GM23338 (cell line): ENCODE results near the gene DNAJA3. TPM values are rescaled to one million over a fixed set of nuclear protein-coding genes. Genes with fewer than 3 reads are reported as not detected.
A peak's percentile ranks its signal among the peaks of the same experiment; 100 is the strongest.

ENCODE experiments used
- ATAC-seq: fragments of 200-7000 bp; cut with Tn5 transposase; 3 replicates; pipeline ENCODE4 v1.9.1; 2020
- DNase-seq: peaks from one replicate; pipeline ENCODE4 v3.0.0-alpha.2; 2015; ENCODE audit warnings: low spot score
- H2AFZ ChIP-seq: fragments of 200-600 bp; sonication (generic); 2 replicates; pipeline ENCODE4 v1.8.0; 2016; ENCODE audit warnings: antibody characterized with exemption, mild to moderate bottlenecking, moderate library complexity
- H3F3A ChIP-seq: fragments of 200-600 bp; sonication (generic); replicated peaks from 2 replicates; pipeline ENCODE4 v1.8.0; 2017; ENCODE audit warnings: antibody characterized with exemption, mixed run types, low read depth
- H3K27ac ChIP-seq: fragments of 200-600 bp; sonication (generic); 2 replicates; pipeline ENCODE4 v1.6.1; 2016; ENCODE audit warnings: low read depth
- H3K27me3 ChIP-seq: fragments of 200-600 bp; sonication (generic); 2 replicates; pipeline ENCODE4 v1.8.0; 2016; ENCODE audit warnings: mild to moderate bottlenecking, mixed run types, moderate library complexity; ENCODE audit not compliant: insufficient read depth
- H3K36me3 ChIP-seq: fragments of 200-600 bp; sonication (generic); 2 replicates; pipeline ENCODE4 v1.8.0; 2016; ENCODE audit warnings: mild to moderate bottlenecking; ENCODE audit not compliant: insufficient read depth
- H3K4me1 ChIP-seq: fragments of 200-600 bp; sonication (generic); 2 replicates; pipeline ENCODE4 v1.8.0; 2016; ENCODE audit warnings: mild to moderate bottlenecking, moderate library complexity; ENCODE audit not compliant: insufficient read depth
- H3K4me2 ChIP-seq: fragments of 200-600 bp; sonication (generic); 2 replicates; pipeline ENCODE4 v1.7.1; 2017; ENCODE audit warnings: mixed run types
- H3K4me3 ChIP-seq: fragments of 200-600 bp; sonication (generic); 2 replicates; pipeline ENCODE4 v1.6.1; 2016; ENCODE audit warnings: mixed run types
- H3K79me2 ChIP-seq: fragments of 200-600 bp; sonication (generic); replicated peaks from 2 replicates; pipeline ENCODE4 v1.8.0; 2017; ENCODE audit warnings: mild to moderate bottlenecking; ENCODE audit not compliant: insufficient read depth
- H3K9me2 ChIP-seq: fragments of 200-600 bp; sonication (generic); 2 replicates; pipeline ENCODE4 v1.8.0; 2017; ENCODE audit not compliant: insufficient read depth
- H4K20me1 ChIP-seq: fragments of 200-600 bp; sonication (generic); replicated peaks from 2 replicates; pipeline ENCODE4 v1.8.0; 2017; ENCODE audit warnings: mild to moderate bottlenecking; ENCODE audit not compliant: insufficient read depth
- H3K27ac Mint-ChIP-seq: 2 replicates; pipeline ENCODE4 v1.8.0; 2020; ENCODE audit warnings: inconsistent platforms, mild to moderate bottlenecking, moderate library complexity, mixed read lengths
- H3K27me3 Mint-ChIP-seq: 3 replicates; pipeline ENCODE4 v1.8.0; 2022; ENCODE audit warnings: low read depth, mild to moderate bottlenecking, moderate library complexity, mixed read lengths, inconsistent platforms; ENCODE audit not compliant: insufficient read depth, poor library complexity
- H3K36me3 Mint-ChIP-seq: 3 replicates; pipeline ENCODE4 v1.8.0; 2021; ENCODE audit warnings: low read depth, mild to moderate bottlenecking, inconsistent platforms, moderate library complexity, mixed read lengths
- H3K4me1 Mint-ChIP-seq: 3 replicates; pipeline ENCODE4 v1.8.0; 2020; ENCODE audit warnings: mild to moderate bottlenecking, inconsistent platforms, mixed read lengths
- H3K4me3 Mint-ChIP-seq: 3 replicates; pipeline ENCODE4 v1.8.0; 2021; ENCODE audit warnings: moderate library complexity, mild to moderate bottlenecking, inconsistent platforms, mixed read lengths
- H3K9me3 Mint-ChIP-seq: 3 replicates; pipeline ENCODE4 v1.8.0; 2020; ENCODE audit warnings: moderate library complexity, mild to moderate bottlenecking, inconsistent platforms, mixed read lengths
- EZH2 ChIP-seq: fragments of 200-600 bp; sonication (generic); IDR thresholded peaks from one replicate; pipeline ENCODE4 v1.8.0; 2017; ENCODE audit warnings: antibody characterized with exemption, mild to moderate bottlenecking, low read depth; ENCODE audit not compliant: unreplicated experiment
- EZH2phosphoT487 ChIP-seq: fragments of 200-600 bp; sonication (generic); IDR thresholded peaks from one replicate; pipeline ENCODE4 v1.8.1; 2018; ENCODE audit warnings: antibody characterized with exemption; ENCODE audit not compliant: unreplicated experiment
- JUNB ChIP-seq: IDR thresholded peaks from one replicate; pipeline ENCODE4 v1.6.1; 2016; ENCODE audit warnings: antibody characterized with exemption; ENCODE audit not compliant: unreplicated experiment
- NANOG ChIP-seq: IDR thresholded peaks from 2 replicates; pipeline ENCODE4 v1.6.1; 2016; ENCODE audit warnings: antibody characterized with exemption, borderline replicate concordance
- STAT1 ChIP-seq: IDR thresholded peaks from one replicate; pipeline ENCODE4 v1.6.1; 2016; ENCODE audit warnings: antibody characterized with exemption; ENCODE audit not compliant: unreplicated experiment
- ZNF331 ChIP-seq: fragments of 250-450 bp; sonication (Bioruptor Pico); IDR thresholded peaks from 2 replicates; pipeline ENCODE4 v1.5.0; 2020; ENCODE audit warnings: low read depth, mild to moderate bottlenecking, moderate library complexity
- polyA plus RNA-seq: library from polyadenylated mRNA; unstranded; fragments of >200 nt; fragmentation: Nextera tagmentation; extraction: Ambion mirVana; gene quantifications from 2 replicates; pipeline ENCODE4 v1.2.1, GENCODE V29; 2016
- total RNA-seq: library from RNA; depleted of rRNA; stranded (reverse); fragments of >200 nt; shearing (Covaris generic); gene quantifications from 2 replicates; pipeline ENCODE4 v1.2.3, GENCODE V29; 2014
- TF ChIP-seq, protein P1 (sequence below): fragments of 250-450 bp; sonication (Bioruptor Pico); IDR thresholded peaks from 2 replicates; pipeline ENCODE4 v1.5.0; 2020; ENCODE audit warnings: mild to moderate bottlenecking, moderate library complexity
- TF ChIP-seq, protein P2 (sequence below), 2 experiments: fragments of 200-600 bp in 1 of 2; sonication (generic) in 1 of 2; conservative IDR thresholded peaks; 2 replicates each; pipeline versions ENCODE4 v1.5.1 to v1.6.1; 2016 to 2017; ENCODE audit warnings: antibody characterized with exemption in 2 of 2, low read depth in 2 of 2, mild to moderate bottlenecking in 2 of 2, moderate library complexity in 1 of 2
- TF ChIP-seq, protein P3 (sequence below): IDR thresholded peaks from one replicate; pipeline ENCODE4 v1.6.1; 2018; ENCODE audit warnings: antibody characterized with exemption; ENCODE audit not compliant: unreplicated experiment

Gene DNAJA3
- total and polyA plus RNA-seq, 2 experiments from 2014 or later: 56.3 to 75.5 TPM

- Histone ChIP-seq H3F3A (0 out of 2 replicates have a peak, but pooled peaks cover 13% of the 10 kb centered on the region), H3K36me3 (no peaks in the 10 kb centered on the region), H3K4me1 (peaks cover 55% of the 10 kb centered on the region), H3K27me3 (peaks cover 3% of the 10 kb centered on the region; the same call in 1 of the 2 replicates), H2AFZ (no peak overlapping the region), H3K79me2 (peaks cover 15% of the 10 kb centered on the region), H3K27ac (peak overlapping the region; percentile 76; the same call in 1 of the 2 replicates), H3K4me3 (no peak overlapping the region), H3K9me2 (no peaks in the 10 kb centered on the region), H4K20me1 (no peaks in the 10 kb centered on the region; the same call in 1 of the 2 replicates), H3K4me2 (peak overlapping the region; percentile 48; the same call in 1 of the 2 replicates)
- Mint-ChIP-seq H3K36me3 (peaks cover 3% of the 10 kb centered on the region; the same call in 2 of the 3 replicates), H3K27ac (peak overlapping the region; percentile 93), H3K9me3 (no peaks in the 10 kb centered on the region), H3K4me1 (peaks cover 60% of the 10 kb centered on the region), H3K4me3 (peak overlapping the region; percentile 46; the same call in 2 of the 3 replicates), H3K27me3 (peaks cover 24% of the 10 kb centered on the region)
- TF ChIP-seq, protein P1, sequence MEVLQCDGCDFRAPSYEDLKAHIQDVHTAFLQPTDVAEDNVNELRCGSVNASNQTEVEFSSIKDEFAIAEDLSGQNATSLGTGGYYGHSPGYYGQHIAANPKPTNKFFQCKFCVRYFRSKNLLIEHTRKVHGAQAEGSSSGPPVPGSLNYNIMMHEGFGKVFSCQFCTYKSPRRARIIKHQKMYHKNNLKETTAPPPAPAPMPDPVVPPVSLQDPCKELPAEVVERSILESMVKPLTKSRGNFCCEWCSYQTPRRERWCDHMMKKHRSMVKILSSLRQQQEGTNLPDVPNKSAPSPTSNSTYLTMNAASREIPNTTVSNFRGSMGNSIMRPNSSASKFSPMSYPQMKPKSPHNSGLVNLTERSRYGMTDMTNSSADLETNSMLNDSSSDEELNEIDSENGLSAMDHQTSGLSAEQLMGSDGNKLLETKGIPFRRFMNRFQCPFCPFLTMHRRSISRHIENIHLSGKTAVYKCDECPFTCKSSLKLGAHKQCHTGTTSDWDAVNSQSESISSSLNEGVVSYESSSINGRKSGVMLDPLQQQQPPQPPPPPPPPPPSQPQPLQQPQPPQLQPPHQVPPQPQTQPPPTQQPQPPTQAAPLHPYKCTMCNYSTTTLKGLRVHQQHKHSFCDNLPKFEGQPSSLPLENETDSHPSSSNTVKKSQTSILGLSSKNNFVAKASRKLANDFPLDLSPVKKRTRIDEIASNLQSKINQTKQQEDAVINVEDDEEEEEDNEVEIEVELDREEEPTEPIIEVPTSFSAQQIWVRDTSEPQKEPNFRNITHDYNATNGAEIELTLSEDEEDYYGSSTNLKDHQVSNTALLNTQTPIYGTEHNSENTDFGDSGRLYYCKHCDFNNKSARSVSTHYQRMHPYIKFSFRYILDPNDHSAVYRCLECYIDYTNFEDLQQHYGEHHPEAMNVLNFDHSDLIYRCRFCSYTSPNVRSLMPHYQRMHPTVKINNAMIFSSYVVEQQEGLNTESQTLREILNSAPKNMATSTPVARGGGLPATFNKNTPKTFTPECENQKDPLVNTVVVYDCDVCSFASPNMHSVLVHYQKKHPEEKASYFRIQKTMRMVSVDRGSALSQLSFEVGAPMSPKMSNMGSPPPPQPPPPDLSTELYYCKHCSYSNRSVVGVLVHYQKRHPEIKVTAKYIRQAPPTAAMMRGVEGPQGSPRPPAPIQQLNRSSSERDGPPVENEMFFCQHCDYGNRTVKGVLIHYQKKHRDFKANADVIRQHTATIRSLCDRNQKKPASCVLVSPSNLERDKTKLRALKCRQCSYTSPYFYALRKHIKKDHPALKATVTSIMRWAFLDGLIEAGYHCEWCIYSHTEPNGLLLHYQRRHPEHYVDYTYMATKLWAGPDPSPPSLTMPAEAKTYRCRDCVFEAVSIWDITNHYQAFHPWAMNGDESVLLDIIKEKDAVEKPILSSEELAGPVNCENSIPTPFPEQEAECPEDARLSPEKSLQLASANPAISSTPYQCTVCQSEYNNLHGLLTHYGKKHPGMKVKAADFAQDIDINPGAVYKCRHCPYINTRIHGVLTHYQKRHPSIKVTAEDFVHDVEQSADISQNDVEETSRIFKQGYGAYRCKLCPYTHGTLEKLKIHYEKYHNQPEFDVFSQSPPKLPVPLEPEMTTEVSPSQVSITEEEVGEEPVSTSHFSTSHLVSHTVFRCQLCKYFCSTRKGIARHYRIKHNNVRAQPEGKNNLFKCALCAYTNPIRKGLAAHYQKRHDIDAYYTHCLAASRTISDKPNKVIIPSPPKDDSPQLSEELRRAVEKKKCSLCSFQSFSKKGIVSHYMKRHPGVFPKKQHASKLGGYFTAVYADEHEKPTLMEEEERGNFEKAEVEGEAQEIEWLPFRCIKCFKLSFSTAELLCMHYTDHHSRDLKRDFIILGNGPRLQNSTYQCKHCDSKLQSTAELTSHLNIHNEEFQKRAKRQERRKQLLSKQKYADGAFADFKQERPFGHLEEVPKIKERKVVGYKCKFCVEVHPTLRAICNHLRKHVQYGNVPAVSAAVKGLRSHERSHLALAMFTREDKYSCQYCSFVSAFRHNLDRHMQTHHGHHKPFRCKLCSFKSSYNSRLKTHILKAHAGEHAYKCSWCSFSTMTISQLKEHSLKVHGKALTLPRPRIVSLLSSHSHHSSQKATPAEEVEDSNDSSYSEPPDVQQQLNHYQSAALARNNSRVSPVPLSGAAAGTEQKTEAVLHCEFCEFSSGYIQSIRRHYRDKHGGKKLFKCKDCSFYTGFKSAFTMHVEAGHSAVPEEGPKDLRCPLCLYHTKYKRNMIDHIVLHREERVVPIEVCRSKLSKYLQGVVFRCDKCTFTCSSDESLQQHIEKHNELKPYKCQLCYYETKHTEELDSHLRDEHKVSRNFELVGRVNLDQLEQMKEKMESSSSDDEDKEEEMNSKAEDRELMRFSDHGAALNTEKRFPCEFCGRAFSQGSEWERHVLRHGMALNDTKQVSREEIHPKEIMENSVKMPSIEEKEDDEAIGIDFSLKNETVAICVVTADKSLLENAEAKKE (CRISPR knock-in tag): no peak
- TF ChIP-seq EZH2 (no peak), ZNF331 (CRISPR knock-in tag) (no peak), STAT1 (no peak), JUNB (no peak), EZH2phosphoT487 (no peak), NANOG (no peak)
- TF ChIP-seq, protein P2, sequence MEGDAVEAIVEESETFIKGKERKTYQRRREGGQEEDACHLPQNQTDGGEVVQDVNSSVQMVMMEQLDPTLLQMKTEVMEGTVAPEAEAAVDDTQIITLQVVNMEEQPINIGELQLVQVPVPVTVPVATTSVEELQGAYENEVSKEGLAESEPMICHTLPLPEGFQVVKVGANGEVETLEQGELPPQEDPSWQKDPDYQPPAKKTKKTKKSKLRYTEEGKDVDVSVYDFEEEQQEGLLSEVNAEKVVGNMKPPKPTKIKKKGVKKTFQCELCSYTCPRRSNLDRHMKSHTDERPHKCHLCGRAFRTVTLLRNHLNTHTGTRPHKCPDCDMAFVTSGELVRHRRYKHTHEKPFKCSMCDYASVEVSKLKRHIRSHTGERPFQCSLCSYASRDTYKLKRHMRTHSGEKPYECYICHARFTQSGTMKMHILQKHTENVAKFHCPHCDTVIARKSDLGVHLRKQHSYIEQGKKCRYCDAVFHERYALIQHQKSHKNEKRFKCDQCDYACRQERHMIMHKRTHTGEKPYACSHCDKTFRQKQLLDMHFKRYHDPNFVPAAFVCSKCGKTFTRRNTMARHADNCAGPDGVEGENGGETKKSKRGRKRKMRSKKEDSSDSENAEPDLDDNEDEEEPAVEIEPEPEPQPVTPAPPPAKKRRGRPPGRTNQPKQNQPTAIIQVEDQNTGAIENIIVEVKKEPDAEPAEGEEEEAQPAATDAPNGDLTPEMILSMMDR (conservative IDR thresholded peaks at IDR 0.05; ENCODE audit: low read depth in 2 of 2): no peak
- TF ChIP-seq, protein P3, sequence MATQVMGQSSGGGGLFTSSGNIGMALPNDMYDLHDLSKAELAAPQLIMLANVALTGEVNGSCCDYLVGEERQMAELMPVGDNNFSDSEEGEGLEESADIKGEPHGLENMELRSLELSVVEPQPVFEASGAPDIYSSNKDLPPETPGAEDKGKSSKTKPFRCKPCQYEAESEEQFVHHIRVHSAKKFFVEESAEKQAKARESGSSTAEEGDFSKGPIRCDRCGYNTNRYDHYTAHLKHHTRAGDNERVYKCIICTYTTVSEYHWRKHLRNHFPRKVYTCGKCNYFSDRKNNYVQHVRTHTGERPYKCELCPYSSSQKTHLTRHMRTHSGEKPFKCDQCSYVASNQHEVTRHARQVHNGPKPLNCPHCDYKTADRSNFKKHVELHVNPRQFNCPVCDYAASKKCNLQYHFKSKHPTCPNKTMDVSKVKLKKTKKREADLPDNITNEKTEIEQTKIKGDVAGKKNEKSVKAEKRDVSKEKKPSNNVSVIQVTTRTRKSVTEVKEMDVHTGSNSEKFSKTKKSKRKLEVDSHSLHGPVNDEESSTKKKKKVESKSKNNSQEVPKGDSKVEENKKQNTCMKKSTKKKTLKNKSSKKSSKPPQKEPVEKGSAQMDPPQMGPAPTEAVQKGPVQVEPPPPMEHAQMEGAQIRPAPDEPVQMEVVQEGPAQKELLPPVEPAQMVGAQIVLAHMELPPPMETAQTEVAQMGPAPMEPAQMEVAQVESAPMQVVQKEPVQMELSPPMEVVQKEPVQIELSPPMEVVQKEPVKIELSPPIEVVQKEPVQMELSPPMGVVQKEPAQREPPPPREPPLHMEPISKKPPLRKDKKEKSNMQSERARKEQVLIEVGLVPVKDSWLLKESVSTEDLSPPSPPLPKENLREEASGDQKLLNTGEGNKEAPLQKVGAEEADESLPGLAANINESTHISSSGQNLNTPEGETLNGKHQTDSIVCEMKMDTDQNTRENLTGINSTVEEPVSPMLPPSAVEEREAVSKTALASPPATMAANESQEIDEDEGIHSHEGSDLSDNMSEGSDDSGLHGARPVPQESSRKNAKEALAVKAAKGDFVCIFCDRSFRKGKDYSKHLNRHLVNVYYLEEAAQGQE: no peak
- DNase-seq: no peak
- ATAC-seq: peak; percentile 5
Measured at GRCh38 chr16:4376893-4377572, 48.6 kb upstream of the DNAJA3 start.
